ENCODE results near the gene GJC2.

Gene GJC2

DNA sequence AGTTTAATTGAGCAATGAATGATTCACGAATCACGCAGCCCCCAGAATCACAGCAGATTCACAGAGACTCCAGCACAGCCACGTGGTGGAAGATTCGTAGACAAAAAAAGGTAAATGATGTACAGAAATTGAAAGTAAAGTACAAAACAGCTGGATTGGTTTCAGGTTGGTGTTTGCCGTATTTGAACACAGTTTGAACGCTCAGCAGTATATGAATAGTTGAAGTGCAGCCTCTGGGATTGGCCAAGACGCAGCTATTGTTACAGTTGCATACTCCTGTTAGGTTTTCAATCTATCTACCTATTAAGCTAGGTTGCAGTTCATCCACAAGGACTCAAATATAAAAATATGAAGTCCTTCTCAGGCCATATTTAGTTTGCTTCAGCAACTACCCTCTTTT, 37.6 kb upstream of the GJC2 start:
- no peak for DNase-seq
- in situ Hi-C loops (cut with MboI; ENCODE audit: low pct_unique_long_range_greater_than_20kb, low sequenced_read_pairs), result no loop called here

DNA sequence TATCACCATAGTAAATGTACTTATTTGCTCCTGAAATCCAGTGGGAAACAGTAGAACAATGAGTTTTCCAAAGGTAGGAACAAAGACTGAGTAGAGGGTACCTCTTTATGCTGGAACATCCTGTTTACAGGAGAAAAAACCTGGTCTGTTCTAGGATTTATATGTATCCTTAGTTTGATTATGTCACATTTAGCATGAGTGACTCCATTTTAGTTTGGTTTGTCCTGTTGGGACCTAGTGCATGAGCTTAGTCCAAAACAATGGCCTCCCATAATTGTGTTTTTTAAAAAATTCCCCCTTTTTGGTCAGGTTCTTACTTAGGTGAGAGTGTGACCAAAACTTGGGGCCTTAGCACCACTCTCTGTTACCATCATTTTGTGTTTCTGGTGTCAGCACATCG, 37.1 kb upstream of the GJC2 start:
- in situ Hi-C loops (cut with MboI; ENCODE audit: low pct_unique_long_range_greater_than_20kb, low sequenced_read_pairs), result no loop called here
- DNase-seq, result no peak

DNA sequence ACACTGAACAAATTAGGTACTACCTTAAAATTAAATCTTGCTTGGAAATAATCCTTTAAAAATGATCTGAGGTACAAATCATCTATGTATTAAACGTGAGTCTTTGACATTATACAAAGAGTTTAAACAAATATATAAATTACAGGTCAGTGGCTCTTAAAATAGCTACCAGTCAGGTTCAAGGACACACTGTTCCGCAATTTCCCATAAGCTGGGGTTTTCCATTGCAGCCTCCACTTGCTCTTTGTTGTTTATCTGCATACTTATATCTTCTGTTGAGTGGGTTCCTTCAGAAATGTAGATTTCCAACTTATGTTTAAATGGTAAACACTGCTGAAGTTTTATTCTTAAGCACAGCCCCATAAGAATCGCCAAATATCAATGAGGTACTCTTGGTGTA, 34.9 kb upstream of the GJC2 start:
- in situ Hi-C loops (cut with MboI; ENCODE audit: low pct_unique_long_range_greater_than_20kb, low sequenced_read_pairs), result no loop called here
- no peak for DNase-seq

DNA sequence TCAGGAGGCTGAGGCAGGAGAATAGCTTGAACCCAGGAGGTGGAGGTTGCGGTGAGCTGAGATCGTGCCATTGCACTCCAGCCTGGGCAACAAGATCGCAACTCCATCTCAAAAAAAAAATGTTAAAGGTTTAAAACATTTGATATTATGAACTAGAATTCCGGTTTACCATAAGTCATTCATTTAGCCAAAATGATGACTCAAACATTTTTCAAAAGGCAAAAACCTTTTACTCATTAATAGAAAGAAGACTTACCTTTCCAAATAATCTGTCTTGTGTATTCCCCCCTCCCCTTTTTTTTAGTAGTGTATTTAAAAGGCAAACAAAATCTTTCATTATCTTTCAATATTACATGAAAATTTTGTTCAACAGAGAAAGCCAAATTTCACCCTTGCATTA, 32.4 kb upstream of the GJC2 start:
- DNase-seq, result no peak
- in situ Hi-C loops (cut with MboI; ENCODE audit: low pct_unique_long_range_greater_than_20kb, low sequenced_read_pairs), result no loop called here

DNA sequence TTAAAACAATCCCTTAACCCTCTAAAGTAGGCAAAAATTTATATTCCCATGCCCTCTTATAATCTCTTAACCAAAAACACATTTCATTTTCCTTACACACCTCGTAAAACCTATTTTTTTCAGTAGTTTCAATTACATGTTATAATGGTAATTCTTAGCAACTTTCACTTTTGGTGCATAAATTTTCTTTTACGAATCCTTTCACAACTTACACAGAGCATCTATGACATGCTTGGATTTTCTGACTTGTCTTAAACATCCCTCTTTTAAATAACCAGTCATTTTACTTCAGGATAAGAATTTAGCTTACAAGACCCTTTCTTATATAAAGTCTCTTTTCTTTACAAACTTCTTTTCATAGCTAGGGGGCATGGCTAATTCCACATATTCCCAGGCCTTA, 31.7 kb upstream of the GJC2 start:
- no peak for DNase-seq
- in situ Hi-C loops (cut with MboI; ENCODE audit: low pct_unique_long_range_greater_than_20kb, low sequenced_read_pairs), result no loop called here

DNA sequence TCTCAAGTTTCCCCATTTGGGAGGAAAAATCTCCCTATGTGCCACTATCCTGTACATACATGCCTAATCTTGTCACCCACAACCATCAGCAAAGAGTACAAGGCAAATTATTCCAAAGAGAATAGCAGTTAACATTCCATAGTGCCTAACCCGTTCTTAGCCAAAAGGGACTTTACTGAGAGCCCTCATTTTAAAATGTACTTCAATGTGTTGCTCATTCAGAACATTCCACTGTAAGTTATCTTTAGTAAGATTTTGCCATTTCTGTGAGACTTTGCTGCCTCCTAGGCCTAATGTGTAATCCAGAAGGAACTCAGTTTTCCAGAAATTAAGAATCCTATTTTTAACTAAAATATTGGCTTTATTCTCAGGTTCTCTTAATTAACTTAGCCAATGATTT, 29.4 kb upstream of the GJC2 start:
- in situ Hi-C loops (cut with MboI; ENCODE audit: low pct_unique_long_range_greater_than_20kb, low sequenced_read_pairs), result no loop called here

DNA sequence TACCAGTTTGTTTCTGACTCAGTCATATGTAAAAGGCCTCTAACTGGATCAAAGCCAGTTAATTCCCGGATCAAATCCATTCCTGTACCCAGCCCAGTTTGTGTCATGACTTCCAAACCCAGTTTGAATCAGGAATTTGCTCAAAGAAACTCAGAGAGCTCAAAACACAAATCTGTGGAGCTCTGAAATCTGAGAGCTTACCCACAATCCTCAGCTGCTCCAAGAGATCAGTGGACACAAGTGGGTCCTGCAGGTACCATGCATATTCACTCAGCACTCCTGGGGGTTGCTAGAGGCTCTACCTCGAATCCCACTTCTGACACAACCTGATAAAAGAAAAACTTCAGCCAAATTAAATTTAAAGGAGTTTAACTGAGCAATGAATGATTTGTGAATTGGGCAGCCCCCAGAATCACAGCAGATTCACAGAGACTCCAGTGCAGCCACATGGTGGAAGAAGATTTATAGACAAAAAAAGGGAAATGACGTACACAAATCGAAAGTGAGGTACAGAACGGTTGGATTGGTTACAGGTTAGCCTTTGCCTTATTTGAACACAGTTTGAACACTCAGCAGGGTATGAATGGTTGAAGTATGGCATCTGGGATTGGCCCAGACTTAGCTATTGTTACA, 28.8 kb upstream of the GJC2 start:
- no peak for DNase-seq
- in situ Hi-C loops (cut with MboI; ENCODE audit: low pct_unique_long_range_greater_than_20kb, low sequenced_read_pairs), result no loop called here

More for the DNA sequence above, 29.4 kb upstream of the GJC2 start:
- DNase-seq, result no peak

DNA sequence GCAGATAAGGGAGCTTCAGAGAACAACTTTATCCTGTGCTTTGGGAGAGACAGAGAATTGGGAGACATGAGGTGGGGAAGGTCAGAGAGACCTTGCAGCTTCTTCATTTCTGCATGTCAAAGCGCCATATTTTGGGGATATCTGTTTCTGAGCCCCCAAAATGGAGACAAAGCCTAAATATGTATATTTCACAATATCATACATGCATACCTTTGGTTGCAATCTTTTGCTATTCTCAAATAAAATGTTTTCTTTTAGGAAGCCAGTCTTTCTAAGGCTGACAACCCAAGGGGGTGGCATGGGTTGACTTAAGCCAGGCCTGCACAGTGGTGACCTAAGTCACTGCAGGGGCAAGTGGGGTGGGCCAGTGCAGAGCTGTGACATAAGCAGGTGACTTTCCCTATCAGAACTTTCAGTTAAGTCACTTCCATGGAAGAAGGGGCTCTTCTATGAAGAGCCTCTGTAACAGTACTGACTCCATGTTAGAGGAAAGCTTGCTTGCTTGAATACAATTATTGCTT, 26.7 kb upstream of the GJC2 start:
- DNase-seq, result no peak
- in situ Hi-C loops (cut with MboI; ENCODE audit: low pct_unique_long_range_greater_than_20kb, low sequenced_read_pairs), result no loop called here

DNA sequence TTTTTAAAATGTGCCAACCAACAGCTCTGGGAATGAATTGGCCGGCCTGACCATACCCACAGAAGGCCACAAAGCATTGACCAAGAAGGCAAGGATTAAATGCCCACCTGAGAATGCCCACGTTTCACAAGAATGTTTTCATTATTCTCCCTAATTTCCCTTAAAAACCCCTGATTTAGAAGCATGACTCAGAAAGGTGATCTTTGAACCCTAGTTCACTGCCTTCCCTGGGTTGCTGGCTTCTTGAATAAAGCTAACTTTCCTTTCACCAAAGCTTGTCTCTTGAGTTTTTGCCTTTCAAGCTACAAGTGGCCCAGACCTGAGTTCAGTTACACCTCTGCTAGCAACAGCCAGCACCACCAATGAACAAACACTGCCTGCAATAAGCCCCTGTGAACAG, 26.2 kb upstream of the GJC2 start:
- in situ Hi-C loops (cut with MboI; ENCODE audit: low pct_unique_long_range_greater_than_20kb, low sequenced_read_pairs), result no loop called here
- DNase-seq, result no peak

DNA sequence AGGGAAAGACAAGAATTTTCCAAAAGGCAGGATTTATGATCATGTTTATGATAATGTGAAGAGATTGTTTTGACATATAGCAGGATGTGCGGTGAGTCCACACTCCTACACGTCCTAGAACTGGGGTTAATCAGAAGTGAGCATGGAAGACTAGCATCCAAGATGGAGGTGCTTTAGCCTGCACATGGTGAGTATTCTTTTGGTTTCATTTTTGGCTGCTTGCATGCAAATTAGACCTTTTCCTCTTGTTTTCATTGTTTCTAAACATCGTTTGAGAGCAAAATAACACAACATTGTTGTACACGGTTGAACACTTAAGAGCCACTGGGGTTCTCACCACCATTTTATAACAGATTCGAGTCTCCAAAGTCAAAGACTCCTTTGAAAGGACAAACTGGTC, 24.5 kb upstream of the GJC2 start:
- no peak for DNase-seq
- in situ Hi-C loops (cut with MboI; ENCODE audit: low pct_unique_long_range_greater_than_20kb, low sequenced_read_pairs), result no loop called here

DNA sequence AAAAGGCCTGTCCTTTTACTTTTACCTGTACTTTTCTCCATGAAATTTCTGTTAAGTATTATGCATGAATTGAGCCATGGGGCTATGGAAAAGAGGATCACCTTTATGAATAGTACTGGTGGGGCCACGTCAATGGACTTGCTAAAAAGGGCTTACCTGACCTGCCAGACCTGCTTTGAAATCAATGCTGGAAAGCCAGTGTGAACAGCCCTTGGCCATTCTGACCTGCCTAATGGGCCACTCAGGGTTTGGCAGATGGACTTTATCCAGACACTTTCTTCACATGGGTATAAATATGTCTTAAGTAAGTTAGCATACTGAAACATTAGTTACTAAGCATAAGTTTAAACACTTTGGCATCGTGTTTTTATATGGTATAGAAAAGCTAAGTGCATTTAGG, 18.0 kb upstream of the GJC2 start:
- in situ Hi-C loops (cut with MboI; ENCODE audit: low pct_unique_long_range_greater_than_20kb, low sequenced_read_pairs), result no loop called here
- DNase-seq, result no peak

DNA sequence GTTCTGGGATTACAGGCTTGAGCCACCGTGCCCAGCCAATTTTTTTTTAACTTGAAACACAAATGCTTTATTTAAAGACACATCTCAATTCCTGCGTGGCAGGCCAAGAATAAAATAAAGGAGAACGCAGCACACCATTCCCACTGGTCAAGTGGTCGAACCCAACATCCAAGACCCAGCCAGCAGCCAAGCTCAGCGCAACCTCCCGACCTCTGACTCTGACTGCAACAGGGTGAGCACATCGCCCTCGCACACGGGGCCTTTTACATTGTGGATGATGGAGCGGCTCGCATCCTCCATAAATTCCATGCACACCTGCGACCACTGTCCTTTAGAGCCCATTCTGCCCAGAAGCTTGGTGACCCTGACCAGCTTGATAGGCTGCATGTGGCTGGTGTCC, 15.1 kb upstream of the GJC2 start:
- no peak for DNase-seq
- in situ Hi-C loops (cut with MboI; ENCODE audit: low pct_unique_long_range_greater_than_20kb, low sequenced_read_pairs), result no loop called here

DNA sequence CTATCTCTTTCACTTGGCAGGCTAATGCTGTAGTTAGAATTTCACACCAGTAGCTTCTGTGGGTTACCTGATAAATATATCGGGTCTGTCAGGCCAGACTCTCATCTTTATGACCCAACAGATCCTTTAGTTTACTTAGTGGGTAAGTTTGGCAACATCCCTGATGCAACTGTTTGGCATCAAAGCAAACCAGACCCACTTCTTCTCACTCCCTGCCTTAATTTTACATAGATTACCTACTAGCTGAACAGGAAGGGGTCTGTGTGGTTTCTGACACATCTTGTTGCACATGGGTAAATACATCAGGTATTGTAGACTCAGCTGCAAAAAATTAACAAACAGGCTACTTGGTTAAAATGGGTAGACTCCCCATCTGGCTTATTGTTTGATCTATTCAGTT, 12.8 kb upstream of the GJC2 start:
- DNase-seq, result no peak
- in situ Hi-C loops (cut with MboI; ENCODE audit: low pct_unique_long_range_greater_than_20kb, low sequenced_read_pairs), result no loop called here

DNA sequence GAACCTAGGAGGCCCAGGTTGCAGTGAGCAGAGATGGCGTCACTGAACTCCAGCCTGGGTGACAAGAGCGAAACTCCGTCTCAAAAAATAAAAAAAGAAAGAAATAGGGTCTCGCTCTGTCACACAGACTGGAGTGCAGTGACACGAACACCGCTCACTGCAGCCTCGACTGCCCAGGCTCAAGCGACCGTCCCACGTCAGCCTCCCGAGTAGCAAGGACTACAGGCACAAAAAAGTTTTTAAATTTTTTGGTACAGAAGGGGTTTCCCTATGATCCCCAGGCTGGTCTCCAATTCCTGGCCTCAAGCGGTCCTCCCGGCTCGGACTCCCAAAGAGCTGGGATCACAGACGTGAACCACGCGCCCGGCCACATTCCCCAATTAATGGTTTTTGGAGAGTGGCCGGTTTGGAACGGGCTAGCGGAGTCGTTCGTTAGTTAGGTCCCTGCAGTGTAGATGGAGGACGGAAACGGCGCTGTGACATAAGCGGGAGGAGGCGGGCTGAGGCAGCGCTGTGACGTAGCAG, 10.3 kb upstream of the GJC2 start:
- in situ Hi-C loops (cut with MboI; ENCODE audit: low pct_unique_long_range_greater_than_20kb, low sequenced_read_pairs), result no loop called here
- no peak for DNase-seq

DNA sequence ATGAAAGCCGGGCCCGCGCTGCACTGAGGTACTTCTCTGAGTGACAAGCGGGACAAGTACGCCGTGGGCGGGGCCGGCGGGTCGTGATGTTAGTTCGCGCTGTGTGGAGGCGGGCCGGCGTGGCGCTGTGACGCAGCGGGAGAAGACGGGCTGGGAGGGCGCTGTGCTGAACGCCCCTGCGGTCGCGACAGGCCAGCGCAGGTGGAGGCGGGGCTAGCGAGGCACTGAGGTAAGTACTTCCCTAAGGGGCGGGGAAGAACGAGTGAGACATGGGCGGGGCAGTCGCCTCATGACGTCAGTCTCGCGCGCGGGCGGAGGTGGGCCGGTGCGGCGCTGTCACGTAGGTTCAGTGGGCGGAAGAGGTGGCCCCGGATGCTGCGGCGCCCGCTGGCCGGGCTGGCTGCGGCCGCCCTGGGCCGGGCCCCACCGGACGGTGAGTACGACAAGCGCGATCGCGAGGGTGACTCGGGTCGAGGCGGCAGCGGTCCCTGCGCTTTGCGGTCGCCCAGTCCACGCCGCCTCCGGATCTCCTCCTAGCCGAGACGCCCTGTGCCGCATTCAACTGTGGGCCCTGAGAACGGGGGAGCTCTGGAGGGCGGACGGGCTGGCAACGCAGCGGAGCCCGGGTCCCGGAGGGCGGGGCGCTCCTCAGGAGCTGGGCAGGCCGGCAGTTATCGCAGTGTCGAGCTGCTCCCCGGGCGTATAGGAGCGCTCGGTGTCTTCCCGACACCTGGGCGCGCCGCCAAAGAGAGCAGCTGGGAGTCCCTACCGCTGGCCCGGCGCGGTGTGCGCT, 9.6 kb upstream of the GJC2 start, which contains the start of gene GUK1:
Gene GUK1, plus strand, starts transcription at position 349 of the 793 bp plus-strand sequence. Its CDS starts 24 bp downstream, at position 373.
- DNase-seq, result peak; percentile 100
- in situ Hi-C loops (cut with MboI; ENCODE audit: low pct_unique_long_range_greater_than_20kb, low sequenced_read_pairs), result no loop called here

DNA sequence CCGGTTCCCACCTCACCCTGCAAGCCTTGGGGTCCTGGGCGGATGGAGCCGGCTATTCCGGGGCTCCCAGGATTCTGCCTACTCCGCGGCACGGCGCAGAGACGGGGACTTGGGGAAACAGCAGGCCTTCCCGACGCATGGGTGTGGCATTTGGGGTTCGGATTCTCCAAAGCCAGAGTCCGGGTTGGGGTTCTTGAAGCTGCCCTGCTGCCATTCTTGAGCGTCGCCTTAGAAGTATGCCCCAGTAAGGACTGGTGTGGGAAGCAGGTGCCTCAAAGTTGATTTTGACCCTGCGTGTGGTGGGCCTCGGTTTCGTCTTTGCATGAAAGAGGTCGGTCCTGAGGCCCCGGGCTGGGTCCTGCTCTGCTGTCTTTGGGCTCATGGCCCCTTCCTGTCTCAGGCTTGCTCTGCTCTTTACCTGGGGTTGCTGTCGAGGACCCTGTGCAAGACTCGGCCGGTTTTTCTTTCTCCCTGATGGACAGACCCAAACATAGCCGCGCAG, 9.0 kb upstream of the GJC2 start:
- in situ Hi-C loops (cut with MboI; ENCODE audit: low pct_unique_long_range_greater_than_20kb, low sequenced_read_pairs), result no loop called here
- no peak for DNase-seq

DNA sequence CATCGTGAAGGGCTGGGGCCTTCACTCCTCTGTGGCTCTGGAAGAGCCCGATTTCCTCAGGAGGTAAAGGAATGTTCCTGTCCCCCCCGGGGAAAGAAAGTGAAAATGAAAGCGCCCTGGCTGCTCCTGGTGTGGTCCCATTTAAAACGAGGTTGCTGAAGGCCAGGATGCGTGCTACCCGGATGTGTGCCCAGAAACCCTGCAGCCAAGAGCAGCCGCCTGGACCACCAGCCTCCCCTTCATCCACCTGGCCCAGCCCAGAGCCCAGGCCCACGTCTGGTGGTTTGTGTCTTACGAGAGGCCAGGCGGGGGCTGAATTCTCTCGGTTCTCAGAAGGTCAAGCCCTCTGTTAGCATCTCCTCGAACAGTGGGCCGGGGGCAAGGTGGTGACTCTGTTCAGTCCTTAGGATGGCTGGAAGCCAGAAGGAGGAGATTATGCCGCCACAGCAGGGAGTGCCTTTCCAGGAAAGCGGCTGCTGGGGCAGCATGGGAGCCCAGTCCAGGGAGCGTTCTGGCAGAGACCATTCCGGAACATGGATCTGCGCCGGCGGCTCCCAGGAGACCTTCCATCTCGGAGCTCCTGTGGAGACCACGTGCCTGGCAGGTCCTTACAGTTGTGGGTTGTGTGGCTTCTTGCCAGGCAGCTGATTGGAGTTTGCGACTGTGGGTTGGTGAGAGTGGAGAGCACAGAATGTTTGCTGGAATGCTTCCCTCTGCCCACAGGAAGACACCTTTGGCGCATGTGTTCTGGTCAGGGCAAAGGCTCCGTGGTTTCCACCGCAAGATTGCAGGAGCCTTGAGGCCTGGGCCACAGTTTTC, 8.3 kb upstream of the GJC2 start:
- peak; percentile 36 for DNase-seq
- in situ Hi-C loops (cut with MboI; ENCODE audit: low pct_unique_long_range_greater_than_20kb, low sequenced_read_pairs), result no loop called here

DNA sequence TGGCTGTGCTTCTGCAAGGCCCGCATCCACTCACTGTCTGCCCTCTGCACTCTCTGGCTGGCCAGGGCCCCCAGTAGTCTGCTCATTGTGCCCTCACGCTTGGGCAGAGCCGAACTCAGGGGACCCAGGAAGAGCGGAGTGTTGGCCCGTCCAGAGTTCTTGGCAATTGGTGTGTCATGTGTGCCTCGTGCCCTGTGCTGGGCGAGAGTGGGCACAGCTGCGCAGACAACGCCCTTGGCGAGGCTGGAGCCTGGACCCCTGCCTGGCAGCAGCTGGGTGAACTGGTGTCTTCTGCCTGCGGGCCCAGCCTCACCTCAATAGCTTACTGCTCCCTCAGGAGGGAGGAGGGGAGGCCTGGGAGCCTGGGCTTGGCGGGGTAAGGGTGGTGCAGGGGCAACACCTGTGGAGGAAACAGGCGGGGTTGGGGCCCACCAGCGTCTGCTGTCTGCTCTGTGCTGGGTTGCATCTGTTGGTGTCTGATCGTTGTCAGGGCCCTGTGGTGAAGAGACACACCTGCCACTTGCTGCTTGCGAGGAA, 7.5 kb upstream of the GJC2 start:
- in situ Hi-C loops (cut with MboI; ENCODE audit: low pct_unique_long_range_greater_than_20kb, low sequenced_read_pairs), result no loop called here
- no peak for DNase-seq

DNA sequence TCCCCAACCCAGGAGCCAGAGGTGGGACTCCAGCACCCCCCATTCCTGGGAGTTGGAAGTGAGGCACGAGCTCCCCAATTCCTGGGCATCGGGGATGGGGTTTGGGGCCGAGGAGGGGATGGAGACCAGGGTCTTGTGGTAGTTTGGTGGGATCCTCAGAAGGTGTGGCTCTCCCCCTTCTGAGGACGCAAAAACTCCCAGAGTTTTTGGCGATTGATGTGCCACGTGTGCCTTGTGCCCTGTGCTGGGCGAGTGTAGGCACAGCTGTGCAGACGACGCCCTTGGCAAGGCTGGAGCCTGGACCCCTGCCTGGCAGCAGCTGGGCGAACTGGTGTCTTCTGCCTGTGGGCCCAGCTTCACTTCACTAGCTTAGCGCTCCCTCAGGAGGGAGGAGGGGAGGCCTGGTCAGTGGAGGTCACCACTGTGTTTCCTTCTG, 7.0 kb upstream of the GJC2 start:
- in situ Hi-C loops (cut with MboI; ENCODE audit: low pct_unique_long_range_greater_than_20kb, low sequenced_read_pairs), result no loop called here
- DNase-seq, result no peak

Measured in KBM-7 (cell line).